ENCODE measurements around the gene TSHR. TPM values are rescaled to one million over a fixed set of nuclear protein-coding genes. Genes with fewer than 3 reads are reported as not detected.
A peak's percentile ranks its signal among the peaks of the same experiment; 100 is the strongest.

TSHR gene
- total and polyA plus RNA-seq, 7 donors = 0.47 to 0.60 TPM; not detected in 5

- intact Hi-C loops (cut with DNase I) = loop anchor here (10.0 kb wide), 1 partner anchor 493 kb away; no protein-coding TSS in a partner anchor
- Histone ChIP-seq H3K4me1 (peaks cover 0 to 15% (median 9%) of the 10 kb centered on the region in 4 donors), H3K4me3 (peak within 1 kb of the TSS; percentile 59 to 78 (median 67)), H3K27ac (peak within 1 kb of the TSS; percentile 59 to 73 (median 64)), H3K27me3 (no peaks in the 10 kb centered on the region), H3K36me3 (peaks cover 0 to 5% (median 0%) of the 10 kb centered on the region in 4 donors), H3K9me3 (no peaks in the 10 kb centered on the region)
- TF ChIP-seq CTCF (IDR thresholded peaks at IDR 0.05) (no peak), POLR2A (IDR thresholded peaks at IDR 0.05) (no peak), POLR2AphosphoS5 (IDR thresholded peaks at IDR 0.05) (peak in 3 of 4 donors; percentile 16 to 66 (median 49)), EP300 (IDR thresholded peaks at IDR 0.05) (no peak)
- 1 to 2% methylated on average over 40 of the region's 40 CpGs for WGBS, 2 donors
- DNase-seq = peak; percentile 96
Measured at GRCh38 chr14:80941241-80942185, 13.9 kb upstream of the TSHR start, which contains the start of gene CEP128. TSS of gene CEP128 (minus strand) at chr14:80941738.

DNA sequence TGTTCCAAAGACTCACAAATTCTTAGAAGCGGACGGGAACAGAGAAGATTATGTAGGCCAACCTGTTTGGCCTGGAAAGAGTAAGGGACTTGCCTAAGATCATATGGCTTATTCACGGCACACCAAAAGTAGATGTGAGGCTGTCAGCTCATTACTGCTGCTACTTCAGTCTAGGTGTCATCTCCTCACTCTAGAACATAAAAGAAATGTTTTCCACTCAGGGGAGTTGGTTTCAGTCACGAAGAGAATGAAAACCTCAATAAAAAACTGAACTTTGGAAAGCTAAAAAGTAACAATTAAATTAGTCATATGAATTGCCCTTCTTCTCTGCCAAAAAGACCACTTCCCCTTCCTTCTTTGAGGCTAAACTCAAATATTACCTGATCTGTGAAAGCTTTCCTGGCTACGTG lies 13.2 kb upstream of the TSHR start:
- DNase-seq = no peak
- no peak for TF ChIP-seq EP300 (IDR thresholded peaks at IDR 0.05)
- WGBS, 2 donors = 27 to 29% methylated on average over 5 of the region's 5 CpGs
- Histone ChIP-seq H3K27ac (peak overlapping the region; percentile 59 to 73 (median 64)), H3K9me3 (no peaks in the 10 kb centered on the region), H3K27me3 (no peaks in the 10 kb centered on the region), H3K4me3 (peak overlapping the region; percentile 59 to 78 (median 67)), H3K4me1 (peaks cover 0 to 15% (median 9%) of the 10 kb centered on the region in 4 donors), H3K36me3 (peaks cover 0 to under 1% (median 0%) of the 10 kb centered on the region in 4 donors)
- intact Hi-C loops (cut with DNase I) = loop anchor here (10.0 kb wide), 1 partner anchor 493 kb away; no protein-coding TSS in a partner anchor

DNA sequence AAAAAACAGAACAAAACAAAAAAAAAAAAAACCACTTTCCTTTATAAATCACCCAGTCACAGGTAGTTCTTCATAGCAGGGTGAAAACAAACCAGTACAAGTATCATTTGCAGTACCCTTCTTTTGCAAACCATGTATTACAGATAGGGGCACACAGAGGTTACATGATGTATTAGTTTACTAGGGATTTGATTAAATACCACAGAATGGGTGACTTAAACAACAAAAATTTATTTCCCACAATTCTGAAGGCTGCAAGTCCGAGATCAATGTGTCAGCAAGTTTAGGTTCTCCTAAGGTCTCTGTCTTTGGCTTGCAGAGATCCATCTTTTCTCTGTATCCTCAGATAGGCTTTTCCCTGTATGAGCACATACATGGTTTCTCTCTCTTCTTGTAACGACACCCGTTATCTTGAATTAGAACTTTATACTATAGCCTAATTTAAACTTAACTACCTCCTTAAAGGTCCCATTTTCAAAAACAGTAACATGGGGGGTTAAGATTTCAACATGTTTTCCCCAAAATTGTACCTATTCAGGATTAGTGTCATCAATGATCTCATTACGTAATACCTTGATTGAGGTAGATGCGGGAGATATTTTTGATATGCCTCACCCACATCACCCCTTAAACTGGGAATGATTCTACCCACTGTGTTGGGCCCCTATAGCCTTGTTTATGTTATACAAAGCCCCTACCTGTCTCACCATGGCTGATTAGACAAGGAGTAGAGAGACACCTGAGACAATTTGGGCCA lies 10.4 kb upstream of the TSHR start:
- H3K9me3 ChIP-seq = no peaks in the 10 kb centered on the region
- intact Hi-C loops (cut with DNase I) = loop anchor here (10.0 kb wide), 1 partner anchor 490 kb away; no protein-coding TSS in a partner anchor

GRCh38 chr14:80946187-80946586 lies 9.2 kb upstream of the TSHR start:
- intact Hi-C loops (cut with DNase I) = loop anchor here (10.0 kb wide), 1 partner anchor 489 kb away; no protein-coding TSS in a partner anchor
- Histone ChIP-seq H3K9me3 (no peaks in the 10 kb centered on the region), H3K27ac (no peak overlapping the region), H3K27me3 (no peaks in the 10 kb centered on the region), H3K36me3 (no peaks in the 10 kb centered on the region), H3K4me1 (peaks cover 0 to 9% (median 3%) of the 10 kb centered on the region in 4 donors), H3K4me3 (no peak overlapping the region)
- DNase-seq = no peak
- TF ChIP-seq POLR2A (IDR thresholded peaks at IDR 0.05) (no peak), CTCF (IDR thresholded peaks at IDR 0.05) (no peak), EP300 (IDR thresholded peaks at IDR 0.05) (no peak), POLR2AphosphoS5 (IDR thresholded peaks at IDR 0.05) (no peak)
- 85% methylated on average over 1 of the region's 1 CpG for WGBS, 2 donors

More for the DNA sequence above, 10.4 kb upstream of the TSHR start:
- Histone ChIP-seq H3K4me3 (no peak overlapping the region), H3K36me3 (no peaks in the 10 kb centered on the region), H3K27ac (no peak overlapping the region), H3K27me3 (no peaks in the 10 kb centered on the region), H3K4me1 (peaks cover 0 to 15% (median 9%) of the 10 kb centered on the region in 4 donors)
- TF ChIP-seq CTCF (IDR thresholded peaks at IDR 0.05) = no peak
- no peak for TF ChIP-seq POLR2A (IDR thresholded peaks at IDR 0.05)
- TF ChIP-seq EP300 (IDR thresholded peaks at IDR 0.05) = no peak
- TF ChIP-seq POLR2AphosphoS5 (IDR thresholded peaks at IDR 0.05) = no peak
- WGBS, 2 donors = 78 to 89% methylated on average over 5 of the region's 5 CpGs
- no peak for DNase-seq

Measured in sigmoid colon (tissue), 7 donors.